Measurements from ENCODE around the gene DPP4. TPM values are rescaled to one million over a fixed set of nuclear protein-coding genes. Genes with fewer than 3 reads are reported as not detected.

Gene DPP4
- total RNA-seq, 1 experiment from 2014 or later: 2.8 TPM

DNA sequence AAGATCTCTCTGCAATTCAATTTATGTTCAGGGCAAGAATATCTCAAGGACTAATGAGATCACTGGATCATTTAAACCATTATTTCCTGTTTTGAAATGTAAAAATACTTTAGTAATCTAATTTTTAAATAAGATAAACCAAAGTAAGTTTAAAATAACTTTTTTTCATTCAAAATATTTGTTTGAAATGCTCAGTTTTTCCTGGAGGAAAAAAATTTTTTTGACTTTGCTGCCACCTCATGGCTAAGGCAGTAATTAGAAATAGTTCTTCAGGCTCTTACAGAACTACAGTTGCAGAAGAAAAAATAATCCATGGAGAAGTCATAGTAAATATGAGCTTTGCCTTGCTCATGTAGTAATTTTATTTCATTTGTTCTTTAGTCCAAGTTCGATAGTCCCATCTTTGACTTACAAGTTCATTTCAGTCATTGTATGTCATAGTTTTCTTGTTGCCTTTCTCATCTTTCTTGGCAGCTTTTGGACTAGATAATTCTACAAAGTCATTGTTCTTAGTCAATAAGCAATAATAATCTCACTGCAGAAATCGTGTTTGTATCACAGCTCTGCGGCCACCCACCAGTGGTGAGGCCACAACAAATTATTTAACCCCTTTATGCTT, 127.4 kb downstream of the DPP4 start:
- no peak for DNase-seq

More for the DNA sequence above, 127.4 kb downstream of the DPP4 start:
- Histone ChIP-seq H2BK12ac (ENCODE audit: insufficient read length, low read depth, low read length) (no peak overlapping the region), H3T11ph (ENCODE audit: low read length) (no peak overlapping the region), H3K4me1 (ENCODE audit: insufficient read depth, low read length) (no peaks in the 10 kb centered on the region), H3K27me3 (ENCODE audit: insufficient read depth, low read length) (no peaks in the 10 kb centered on the region), H2AK5ac (ENCODE audit: insufficient read length, low read length) (no peak overlapping the region), H3K27ac (ENCODE audit: insufficient read length, low read depth, low read length) (no peak overlapping the region), H3K4me2 (ENCODE audit: insufficient read depth, insufficient read length, low read length) (no peak overlapping the region), H4K5ac (ENCODE audit: insufficient read length, low read depth, low read length) (no peak overlapping the region), H3K23me2 (ENCODE audit: insufficient read length, low read depth, low read length, poor library complexity, severe bottlenecking) (no peaks in the 10 kb centered on the region), H4K20me1 (ENCODE audit: control insufficient read depth, insufficient read depth, insufficient read length) (no peaks in the 10 kb centered on the region), H3K56ac (ENCODE audit: insufficient read length, low read depth, low read length) (no peak overlapping the region), H3K9me3 (ENCODE audit: control insufficient read depth, low read depth, low read length) (no peaks in the 10 kb centered on the region), H2BK120ac (ENCODE audit: low read depth, low read length, poor library complexity, severe bottlenecking) (no peak overlapping the region), H2BK5ac (ENCODE audit: insufficient read length, low read length) (no peak overlapping the region), H3K79me2 (ENCODE audit: insufficient read depth, low read length) (no peaks in the 10 kb centered on the region), H3K18ac (ENCODE audit: insufficient read length, low read depth, low read length) (no peak overlapping the region), H3K79me1 (ENCODE audit: insufficient read depth, low read depth, low read length, poor library complexity, severe bottlenecking) (no peaks in the 10 kb centered on the region), H2BK15ac (ENCODE audit: low read depth, low read length) (no peak overlapping the region), H2BK20ac (ENCODE audit: low read depth, low read length, poor library complexity, severe bottlenecking) (no peak overlapping the region), H3K4ac (ENCODE audit: low read depth, low read length) (no peak overlapping the region), H4K91ac (ENCODE audit: insufficient read length, low read depth, low read length) (no peak overlapping the region), H3K23ac (ENCODE audit: insufficient read length, low read depth, low read length) (no peak overlapping the region), H4K8ac (replicated peaks; ENCODE audit: insufficient read length, low read depth, low read length) (no peak overlapping the region), H2AFZ (ENCODE audit: low read length) (no peak overlapping the region), H3K14ac (ENCODE audit: insufficient read depth, low read length) (no peak overlapping the region), H3K9ac (ENCODE audit: extremely low read depth, insufficient read length, low read length) (no peak overlapping the region)
- WGBS (ENCODE audit: extremely low coverage, insufficient read length, low lambda C conversion rate): no CpG with 5 or more reads among the region's 3 CpGs
- no peaks in the 10 kb centered on the region for H3K27me3 Mint-ChIP-seq (ENCODE audit: low read depth)
- no peaks in the 10 kb centered on the region for H3K36me3 Mint-ChIP-seq (ENCODE audit: insufficient read depth in 1 of 3, low read depth in 3 of 3)
- H3K27ac Mint-ChIP-seq: no peak overlapping the region
- H3K9me3 Mint-ChIP-seq: no peaks in the 10 kb centered on the region
- peaks cover 7 to 8% of the 10 kb centered on the region in 2 experiments; a peak in 3 of 4 replicates for H3K4me1 Mint-ChIP-seq
- TF ChIP-seq, protein P1, sequence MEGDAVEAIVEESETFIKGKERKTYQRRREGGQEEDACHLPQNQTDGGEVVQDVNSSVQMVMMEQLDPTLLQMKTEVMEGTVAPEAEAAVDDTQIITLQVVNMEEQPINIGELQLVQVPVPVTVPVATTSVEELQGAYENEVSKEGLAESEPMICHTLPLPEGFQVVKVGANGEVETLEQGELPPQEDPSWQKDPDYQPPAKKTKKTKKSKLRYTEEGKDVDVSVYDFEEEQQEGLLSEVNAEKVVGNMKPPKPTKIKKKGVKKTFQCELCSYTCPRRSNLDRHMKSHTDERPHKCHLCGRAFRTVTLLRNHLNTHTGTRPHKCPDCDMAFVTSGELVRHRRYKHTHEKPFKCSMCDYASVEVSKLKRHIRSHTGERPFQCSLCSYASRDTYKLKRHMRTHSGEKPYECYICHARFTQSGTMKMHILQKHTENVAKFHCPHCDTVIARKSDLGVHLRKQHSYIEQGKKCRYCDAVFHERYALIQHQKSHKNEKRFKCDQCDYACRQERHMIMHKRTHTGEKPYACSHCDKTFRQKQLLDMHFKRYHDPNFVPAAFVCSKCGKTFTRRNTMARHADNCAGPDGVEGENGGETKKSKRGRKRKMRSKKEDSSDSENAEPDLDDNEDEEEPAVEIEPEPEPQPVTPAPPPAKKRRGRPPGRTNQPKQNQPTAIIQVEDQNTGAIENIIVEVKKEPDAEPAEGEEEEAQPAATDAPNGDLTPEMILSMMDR (conservative IDR thresholded peaks at IDR 0.05): peak; percentile 78
- H3K4me3 Mint-ChIP-seq: no peak overlapping the region

Measured in H9 (cell line).